ENCODE data around the gene MTHFD2L. TPM values are rescaled to one million over a fixed set of nuclear protein-coding genes. Genes with fewer than 3 reads are reported as not detected.

Gene MTHFD2L
- total and polyA plus RNA-seq, 9 of the 15 experiments (the other 6 are each of a cell fraction or from before 2014, with no cell fraction given): 10.0 to 39.0 (median 26.0) TPM

- no peak for TF ChIP-seq ZBTB40 (IDR thresholded peaks at IDR 0.05)
- no peak for TF ChIP-seq ZBTB40 (CRISPR knock-in tag; IDR thresholded peaks at IDR 0.05)
- TF ChIP-seq TAF1 (IDR thresholded peaks at IDR 0.05; ENCODE audit: control insufficient read depth, extremely low read depth, insufficient read depth, low read length, severe bottlenecking): no peak
- TF ChIP-seq ZNF449 (CRISPR knock-in tag; IDR thresholded peaks at IDR 0.05): no peak
- no peak for TF ChIP-seq XRCC4 (IDR thresholded peaks at IDR 0.05; ENCODE audit: extremely low read depth, insufficient read depth, insufficient read length)
- TF ChIP-seq CREB3 (tag; conservative IDR thresholded peaks at IDR 0.05; ENCODE audit: low read depth): no peak
- no peak for TF ChIP-seq ZBTB9 (CRISPR knock-in tag; IDR thresholded peaks at IDR 0.05)
- no peak for TF ChIP-seq RBM17 (IDR thresholded peaks at IDR 0.05; ENCODE audit: borderline replicate concordance, low read depth, low read length)
- no peak for TF ChIP-seq HNRNPL (IDR thresholded peaks at IDR 0.05; ENCODE audit: low read depth, low read length)
- TF ChIP-seq TEAD4 (IDR thresholded peaks at IDR 0.05; ENCODE audit: low read length): peak; percentile 60; the same call in 1 of the 2 replicates
- no peak for TF ChIP-seq TEAD4 (CRISPR knock-in tag; IDR thresholded peaks at IDR 0.05; ENCODE audit: borderline replicate concordance)
- TF ChIP-seq ATF4 (CRISPR knock-in tag; IDR thresholded peaks at IDR 0.05): no peak; the same call in 1 of the 2 replicates
- 0 out of 2 replicates have a peak, but pooled peaks have one; percentile 23 for TF ChIP-seq ZNF384 (IDR thresholded peaks at IDR 0.05; ENCODE audit: low read depth, low read length)
- peak; percentile 62; the same call in 1 of the 2 replicates for TF ChIP-seq ZNF589 (CRISPR knock-in tag; IDR thresholded peaks at IDR 0.05; ENCODE audit: low read depth)
These were observed 172.4 kb downstream of the MTHFD2L start (continued) for GRCh38 chr4:74330295-74330750.

Measured in K562 (cell line).